ENCODE data around the gene ADARB2.

ADARB2 gene

GRCh38 chr10:1488970-1489548 is 248.3 kb downstream of the ADARB2 start:
- TF ChIP-seq CTCF (IDR thresholded peaks at IDR 0.05; ENCODE audit: borderline replicate concordance, insufficient read depth, low read depth, low read length), result no peak
- H3K4me3 ChIP-seq (ENCODE audit: low read depth, low read length), result no peak overlapping the region

GRCh38 chr10:1486841-1487687 is 250.3 kb downstream of the ADARB2 start:
- TF ChIP-seq CTCF (IDR thresholded peaks at IDR 0.05; ENCODE audit: borderline replicate concordance, insufficient read depth, low read depth, low read length), result no peak
- no peak overlapping the region for H3K4me3 ChIP-seq (ENCODE audit: low read depth, low read length)

- no peak overlapping the region for H3K4me3 ChIP-seq (ENCODE audit: low read depth, low read length)
- TF ChIP-seq CTCF (IDR thresholded peaks at IDR 0.05; ENCODE audit: borderline replicate concordance, insufficient read depth, low read depth, low read length), result no peak
Measured at GRCh38 chr10:1485357-1485756, 252.0 kb downstream of the ADARB2 start.

- no peak for TF ChIP-seq CTCF (IDR thresholded peaks at IDR 0.05; ENCODE audit: borderline replicate concordance, insufficient read depth, low read depth, low read length)
- no peak overlapping the region for H3K4me3 ChIP-seq (ENCODE audit: low read depth, low read length)
Measured at GRCh38 chr10:1483826-1484225, 253.5 kb downstream of the ADARB2 start.

- no peak overlapping the region for H3K4me3 ChIP-seq (ENCODE audit: low read depth, low read length)
- TF ChIP-seq CTCF (IDR thresholded peaks at IDR 0.05; ENCODE audit: borderline replicate concordance, insufficient read depth, low read depth, low read length), result no peak
Measured at GRCh38 chr10:1483246-1483645, 254.1 kb downstream of the ADARB2 start.

GRCh38 chr10:1477578-1477977 is 259.7 kb downstream of the ADARB2 start:
- H3K4me3 ChIP-seq (ENCODE audit: low read depth, low read length), result no peak overlapping the region
- TF ChIP-seq CTCF (IDR thresholded peaks at IDR 0.05; ENCODE audit: borderline replicate concordance, insufficient read depth, low read depth, low read length), result no peak

- no peak overlapping the region for H3K4me3 ChIP-seq (ENCODE audit: low read depth, low read length)
- TF ChIP-seq CTCF (IDR thresholded peaks at IDR 0.05; ENCODE audit: borderline replicate concordance, insufficient read depth, low read depth, low read length), result no peak
Measured at GRCh38 chr10:1476455-1476803, 260.9 kb downstream of the ADARB2 start.

Measured in GM12875 (cell line).